ENCODE measurements around the gene PICK1.

PICK1 gene

DNA sequence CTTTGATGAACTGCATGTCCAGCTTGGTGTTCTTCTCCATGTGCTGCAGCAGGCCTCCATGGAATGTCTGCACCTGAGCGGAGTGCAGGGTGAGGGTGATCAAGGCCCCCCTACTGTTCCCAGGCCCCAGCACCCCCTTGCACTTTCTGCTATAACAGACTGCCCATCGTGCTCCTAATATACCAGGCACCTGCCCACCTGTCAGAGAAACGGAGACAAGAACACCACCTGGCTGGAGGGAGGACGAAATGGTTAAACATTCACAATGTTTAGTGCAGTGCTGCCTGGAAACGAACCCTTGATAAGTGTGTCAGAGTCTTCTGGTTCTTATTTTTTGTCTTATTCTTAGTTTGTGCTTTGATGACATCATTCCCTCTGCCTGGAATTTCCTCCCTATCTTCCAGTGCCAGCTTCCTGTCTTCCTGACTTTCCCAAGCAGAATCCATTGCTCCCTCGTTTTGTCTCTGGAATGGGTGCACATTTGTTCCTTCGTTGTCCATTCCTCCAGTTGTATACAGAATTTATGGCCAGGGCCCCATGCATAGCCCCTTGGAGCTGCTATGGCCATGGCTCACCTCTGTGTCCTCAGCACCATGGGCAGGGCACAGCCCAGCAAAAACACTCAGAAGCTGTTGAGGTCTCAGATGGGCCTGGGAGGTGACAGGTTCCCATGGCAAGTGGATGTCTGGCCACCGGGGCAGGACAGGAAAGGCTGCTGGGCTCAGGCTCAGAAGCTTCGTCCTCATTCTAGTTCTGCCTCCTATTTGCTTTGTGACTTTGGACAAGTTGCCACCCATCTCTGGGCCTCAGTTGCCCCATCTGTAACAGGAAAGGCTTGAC, 41.4 kb downstream of the PICK1 start:
- TF ChIP-seq, protein P1, sequence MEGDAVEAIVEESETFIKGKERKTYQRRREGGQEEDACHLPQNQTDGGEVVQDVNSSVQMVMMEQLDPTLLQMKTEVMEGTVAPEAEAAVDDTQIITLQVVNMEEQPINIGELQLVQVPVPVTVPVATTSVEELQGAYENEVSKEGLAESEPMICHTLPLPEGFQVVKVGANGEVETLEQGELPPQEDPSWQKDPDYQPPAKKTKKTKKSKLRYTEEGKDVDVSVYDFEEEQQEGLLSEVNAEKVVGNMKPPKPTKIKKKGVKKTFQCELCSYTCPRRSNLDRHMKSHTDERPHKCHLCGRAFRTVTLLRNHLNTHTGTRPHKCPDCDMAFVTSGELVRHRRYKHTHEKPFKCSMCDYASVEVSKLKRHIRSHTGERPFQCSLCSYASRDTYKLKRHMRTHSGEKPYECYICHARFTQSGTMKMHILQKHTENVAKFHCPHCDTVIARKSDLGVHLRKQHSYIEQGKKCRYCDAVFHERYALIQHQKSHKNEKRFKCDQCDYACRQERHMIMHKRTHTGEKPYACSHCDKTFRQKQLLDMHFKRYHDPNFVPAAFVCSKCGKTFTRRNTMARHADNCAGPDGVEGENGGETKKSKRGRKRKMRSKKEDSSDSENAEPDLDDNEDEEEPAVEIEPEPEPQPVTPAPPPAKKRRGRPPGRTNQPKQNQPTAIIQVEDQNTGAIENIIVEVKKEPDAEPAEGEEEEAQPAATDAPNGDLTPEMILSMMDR (IDR thresholded peaks at IDR 0.05; ENCODE audit: low read depth, low read length) = no peak
- peak; percentile 46 to 76 for DNase-seq (ENCODE audit: low read depth in 2 of 2)

GRCh38 chr22:38103641-38104040, 46.4 kb downstream of the PICK1 start:
- TF ChIP-seq, protein P1 (IDR thresholded peaks at IDR 0.05; ENCODE audit: low read depth, low read length) = no peak
- no peak for DNase-seq (ENCODE audit: low read depth in 2 of 2)
- H3K4me3 ChIP-seq (replicated peaks in 1 of 2; ENCODE audit: low read depth in 2 of 2, low read length in 2 of 2) = no peak overlapping the region

More for the DNA sequence above, 41.4 kb downstream of the PICK1 start:
- no peak overlapping the region for H3K4me3 ChIP-seq (replicated peaks in 1 of 2; ENCODE audit: low read depth in 2 of 2, low read length in 2 of 2)

GRCh38 chr22:38104084-38104483, 46.9 kb downstream of the PICK1 start:
- TF ChIP-seq, protein P1 (IDR thresholded peaks at IDR 0.05; ENCODE audit: low read depth, low read length) = peak; percentile 46
- DNase-seq (ENCODE audit: low read depth in 2 of 2) = peak; percentile 25 to 38
- no peak overlapping the region for H3K4me3 ChIP-seq (replicated peaks in 1 of 2; ENCODE audit: low read depth in 2 of 2, low read length in 2 of 2)

- no peak for DNase-seq (ENCODE audit: low read depth in 2 of 2)
- H3K4me3 ChIP-seq (replicated peaks in 1 of 2; ENCODE audit: low read depth in 2 of 2, low read length in 2 of 2) = no peak overlapping the region
- TF ChIP-seq, protein P1 (IDR thresholded peaks at IDR 0.05; ENCODE audit: low read depth, low read length) = no peak
Measured at GRCh38 chr22:38106814-38107578, 49.8 kb downstream of the PICK1 start.

GRCh38 chr22:38107692-38108515, 50.7 kb downstream of the PICK1 start:
- no peak for DNase-seq (ENCODE audit: low read depth in 2 of 2)
- TF ChIP-seq, protein P1 (IDR thresholded peaks at IDR 0.05; ENCODE audit: low read depth, low read length) = no peak
- no peak overlapping the region for H3K4me3 ChIP-seq (replicated peaks in 1 of 2; ENCODE audit: low read depth in 2 of 2, low read length in 2 of 2)

DNA sequence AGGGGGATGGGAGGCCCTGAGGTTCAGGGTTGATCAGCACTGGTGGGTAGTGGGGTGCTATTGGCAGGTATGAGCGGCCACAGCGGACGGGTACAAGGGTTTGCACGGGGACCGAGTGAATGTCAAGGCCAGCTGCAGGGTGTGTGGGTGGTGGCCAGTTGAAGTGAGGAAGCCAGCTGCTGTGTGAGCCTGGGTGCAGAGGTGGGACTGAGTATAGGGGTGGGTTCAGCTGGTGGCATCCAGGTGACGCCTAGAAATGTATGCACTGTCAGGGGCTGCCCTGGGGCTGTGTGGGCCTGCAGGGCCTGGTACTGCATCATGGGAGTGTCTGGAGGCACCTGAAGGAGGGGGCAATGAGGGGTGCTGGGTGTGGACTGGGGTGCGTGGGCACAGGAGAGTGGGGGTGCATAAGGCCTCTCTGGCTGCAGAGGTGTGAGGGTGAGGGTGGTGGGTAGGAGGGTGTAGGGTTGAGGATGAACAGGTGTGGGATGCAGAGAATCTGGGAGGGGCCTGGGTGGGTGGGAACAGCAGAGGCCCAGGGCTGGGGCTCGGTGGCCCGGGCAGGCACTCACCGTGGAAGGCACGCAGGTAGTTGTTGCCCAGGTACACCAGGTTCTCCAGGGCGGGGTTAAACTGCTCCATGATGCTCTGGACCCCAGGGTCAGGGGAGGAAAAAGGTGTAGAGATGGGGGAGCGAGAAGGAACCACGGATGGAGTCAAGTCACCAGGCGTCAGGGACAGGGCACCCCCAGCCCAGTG, 51.5 kb downstream of the PICK1 start:
- H3K4me3 ChIP-seq (replicated peaks in 1 of 2; ENCODE audit: low read depth in 2 of 2, low read length in 2 of 2) = no peak overlapping the region

More for the DNA sequence above, 51.5 kb downstream of the PICK1 start:
- TF ChIP-seq, protein P1 (IDR thresholded peaks at IDR 0.05; ENCODE audit: low read depth, low read length) = no peak
- no peak for DNase-seq (ENCODE audit: low read depth in 2 of 2)

Data from cardiac fibroblast (primary cell).